SK-N-SH treated with all-trans-retinoic acid at 6 μM for 48 hours (cell line): ENCODE results near the gene CRTAP.

Source experiments
- ATAC-seq: fragments of 200-7000 bp; cut with Tn5 transposase; 3 replicates; pipeline ENCODE4 v1.9.1; 2020; ENCODE audit warnings: mild to moderate bottlenecking, moderate library complexity
- ARNTL ChIP-seq: fragments of 450-650 bp; formaldehyde crosslinking; IDR thresholded peaks from 2 replicates; pipeline ENCODE4 v1.5.0; 2020; ENCODE audit warnings: low read depth, mild to moderate bottlenecking, moderate library complexity, borderline replicate concordance
- BACH2 ChIP-seq: fragments of 250-450 bp; sonication (Bioruptor Pico); IDR thresholded peaks from 2 replicates; pipeline ENCODE4 v1.9.0; 2021; ENCODE audit warnings: mild to moderate bottlenecking, borderline replicate concordance
- CSDC2 ChIP-seq: fragments of 250-450 bp; sonication (Bioruptor Pico); IDR thresholded peaks from 2 replicates; pipeline ENCODE4 v1.5.0; 2020; ENCODE audit warnings: mild to moderate bottlenecking, moderate library complexity
- ESRRG ChIP-seq: fragments of 250-450 bp; sonication (Bioruptor Pico); IDR thresholded peaks from 2 replicates; pipeline ENCODE4 v1.6.1; 2021; ENCODE audit warnings: mild to moderate bottlenecking
- ISL1 ChIP-seq: fragments of 250-450 bp; sonication (Bioruptor Pico); IDR thresholded peaks from 2 replicates; pipeline ENCODE4 v2.1.2; 2022; ENCODE audit warnings: mild to moderate bottlenecking, moderate library complexity
- OSR1 ChIP-seq: fragments of 250-450 bp; sonication (Bioruptor Pico); IDR thresholded peaks from 2 replicates; pipeline ENCODE4 v1.8.0; 2022; ENCODE audit warnings: moderate library complexity, mild to moderate bottlenecking, inconsistent platforms
- PPARA ChIP-seq: fragments of 250-450 bp; sonication (Bioruptor Pico); IDR thresholded peaks from 2 replicates; pipeline ENCODE4 v1.5.0; 2020; ENCODE audit warnings: mild to moderate bottlenecking, borderline replicate concordance
- RARB ChIP-seq: fragments of 250-450 bp; sonication (Bioruptor Pico); IDR thresholded peaks from 2 replicates; pipeline ENCODE4 v1.8.0; 2021; ENCODE audit warnings: mild to moderate bottlenecking, moderate library complexity
- SNAI2 ChIP-seq: fragments of 250-450 bp; sonication (Bioruptor Pico); IDR thresholded peaks from 2 replicates; pipeline ENCODE4 v1.5.0; 2020; ENCODE audit warnings: mild to moderate bottlenecking, moderate library complexity
- TCF4 ChIP-seq: fragments of 250-450 bp; sonication (Bioruptor Pico); IDR thresholded peaks from 2 replicates; pipeline ENCODE4 v1.8.0; 2021; ENCODE audit warnings: mild to moderate bottlenecking, moderate library complexity, borderline replicate concordance
- TOX ChIP-seq: fragments of 250-450 bp; sonication (Bioruptor Pico); IDR thresholded peaks from 2 replicates; pipeline ENCODE4 v1.8.0; 2021; ENCODE audit warnings: mild to moderate bottlenecking, moderate library complexity, borderline replicate concordance
- ZC3H10 ChIP-seq: fragments of 250-450 bp; sonication (Bioruptor Pico); IDR thresholded peaks from 2 replicates; pipeline ENCODE4 v1.5.1; 2021; ENCODE audit warnings: mild to moderate bottlenecking, moderate library complexity
- ZFP3 ChIP-seq: fragments of 250-450 bp; sonication (Bioruptor Pico); IDR thresholded peaks from 2 replicates; pipeline ENCODE4 v1.5.0; 2020; ENCODE audit warnings: mild to moderate bottlenecking, moderate library complexity
- ZFP30 ChIP-seq: fragments of 450-650 bp; formaldehyde crosslinking; IDR thresholded peaks from 2 replicates; pipeline ENCODE4 v1.5.0; 2022; ENCODE audit warnings: mild to moderate bottlenecking, moderate library complexity
- ZNF70 ChIP-seq: fragments of 450-650 bp; formaldehyde crosslinking; IDR thresholded peaks from 2 replicates; pipeline ENCODE4 v1.5.0; 2020; ENCODE audit warnings: mild to moderate bottlenecking, moderate library complexity
- ZNF8 ChIP-seq: fragments of 450-650 bp; formaldehyde crosslinking; IDR thresholded peaks from 2 replicates; pipeline ENCODE4 v1.5.0; 2020; ENCODE audit warnings: mild to moderate bottlenecking, moderate library complexity
- TF ChIP-seq, protein P1 (sequence below): fragments of 250-450 bp; sonication (Bioruptor Pico); IDR thresholded peaks from 2 replicates; pipeline ENCODE4 v1.8.0; 2021; ENCODE audit warnings: low read depth, mild to moderate bottlenecking, moderate library complexity, borderline replicate concordance
- TF ChIP-seq, protein P2 (sequence below): fragments of 250-450 bp; sonication (Bioruptor Pico); IDR thresholded peaks from 2 replicates; pipeline ENCODE4 v1.8.0; 2020; ENCODE audit warnings: mild to moderate bottlenecking, moderate library complexity, borderline replicate concordance
- TF ChIP-seq, protein P3 (sequence below): fragments of 250-450 bp; sonication (Bioruptor Pico); IDR thresholded peaks from 2 replicates; pipeline ENCODE4 v1.5.1; 2020; ENCODE audit warnings: low read depth, mild to moderate bottlenecking, moderate library complexity
- TF ChIP-seq, protein P4 (sequence below): fragments of 250-450 bp; sonication (Bioruptor Pico); IDR thresholded peaks from 2 replicates; pipeline ENCODE4 v1.5.1; 2021; ENCODE audit warnings: mild to moderate bottlenecking, moderate library complexity

The CRTAP gene

DNA sequence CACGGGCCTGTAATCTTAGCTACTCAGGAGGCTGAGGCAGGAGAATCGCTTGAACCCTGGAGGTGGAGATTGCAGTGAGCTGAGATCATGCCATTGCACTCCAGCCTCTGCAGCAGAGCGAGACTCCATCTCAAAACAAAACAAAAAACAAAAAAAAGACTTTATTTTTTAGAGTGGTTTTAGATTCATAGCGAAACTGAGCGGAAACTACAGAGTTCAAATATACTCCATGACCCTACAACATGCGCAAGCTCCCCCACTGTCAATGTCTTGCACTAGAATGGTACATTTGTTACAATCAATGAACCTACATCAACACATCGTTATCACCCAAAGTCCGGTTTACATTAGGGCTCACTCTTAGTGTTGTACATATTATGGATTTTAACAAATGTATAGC, 2.2 kb upstream of the CRTAP start:
- no peak for ATAC-seq
- TF ChIP-seq, protein P1, sequence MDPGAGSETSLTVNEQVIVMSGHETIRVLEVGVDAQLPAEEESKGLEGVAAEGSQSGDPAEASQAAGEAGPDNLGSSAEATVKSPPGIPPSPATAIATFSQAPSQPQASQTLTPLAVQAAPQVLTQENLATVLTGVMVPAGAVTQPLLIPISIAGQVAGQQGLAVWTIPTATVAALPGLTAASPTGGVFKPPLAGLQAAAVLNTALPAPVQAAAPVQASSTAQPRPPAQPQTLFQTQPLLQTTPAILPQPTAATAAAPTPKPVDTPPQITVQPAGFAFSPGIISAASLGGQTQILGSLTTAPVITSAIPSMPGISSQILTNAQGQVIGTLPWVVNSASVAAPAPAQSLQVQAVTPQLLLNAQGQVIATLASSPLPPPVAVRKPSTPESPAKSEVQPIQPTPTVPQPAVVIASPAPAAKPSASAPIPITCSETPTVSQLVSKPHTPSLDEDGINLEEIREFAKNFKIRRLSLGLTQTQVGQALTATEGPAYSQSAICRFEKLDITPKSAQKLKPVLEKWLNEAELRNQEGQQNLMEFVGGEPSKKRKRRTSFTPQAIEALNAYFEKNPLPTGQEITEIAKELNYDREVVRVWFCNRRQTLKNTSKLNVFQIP (CRISPR knock-in tag), result no peak
- TF ChIP-seq ESRRG (CRISPR knock-in tag) (no peak), ZFP3 (CRISPR knock-in tag) (no peak), CSDC2 (CRISPR knock-in tag) (no peak), ZC3H10 (no peak), ZNF8 (CRISPR knock-in tag) (no peak), SNAI2 (no peak), PPARA (CRISPR knock-in tag) (no peak), RARB (CRISPR knock-in tag) (no peak), BACH2 (no peak)
- TF ChIP-seq, protein P2, sequence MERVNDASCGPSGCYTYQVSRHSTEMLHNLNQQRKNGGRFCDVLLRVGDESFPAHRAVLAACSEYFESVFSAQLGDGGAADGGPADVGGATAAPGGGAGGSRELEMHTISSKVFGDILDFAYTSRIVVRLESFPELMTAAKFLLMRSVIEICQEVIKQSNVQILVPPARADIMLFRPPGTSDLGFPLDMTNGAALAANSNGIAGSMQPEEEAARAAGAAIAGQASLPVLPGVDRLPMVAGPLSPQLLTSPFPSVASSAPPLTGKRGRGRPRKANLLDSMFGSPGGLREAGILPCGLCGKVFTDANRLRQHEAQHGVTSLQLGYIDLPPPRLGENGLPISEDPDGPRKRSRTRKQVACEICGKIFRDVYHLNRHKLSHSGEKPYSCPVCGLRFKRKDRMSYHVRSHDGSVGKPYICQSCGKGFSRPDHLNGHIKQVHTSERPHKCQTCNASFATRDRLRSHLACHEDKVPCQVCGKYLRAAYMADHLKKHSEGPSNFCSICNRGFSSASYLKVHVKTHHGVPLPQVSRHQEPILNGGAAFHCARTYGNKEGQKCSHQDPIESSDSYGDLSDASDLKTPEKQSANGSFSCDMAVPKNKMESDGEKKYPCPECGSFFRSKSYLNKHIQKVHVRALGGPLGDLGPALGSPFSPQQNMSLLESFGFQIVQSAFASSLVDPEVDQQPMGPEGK (CRISPR knock-in tag), result no peak

DNA sequence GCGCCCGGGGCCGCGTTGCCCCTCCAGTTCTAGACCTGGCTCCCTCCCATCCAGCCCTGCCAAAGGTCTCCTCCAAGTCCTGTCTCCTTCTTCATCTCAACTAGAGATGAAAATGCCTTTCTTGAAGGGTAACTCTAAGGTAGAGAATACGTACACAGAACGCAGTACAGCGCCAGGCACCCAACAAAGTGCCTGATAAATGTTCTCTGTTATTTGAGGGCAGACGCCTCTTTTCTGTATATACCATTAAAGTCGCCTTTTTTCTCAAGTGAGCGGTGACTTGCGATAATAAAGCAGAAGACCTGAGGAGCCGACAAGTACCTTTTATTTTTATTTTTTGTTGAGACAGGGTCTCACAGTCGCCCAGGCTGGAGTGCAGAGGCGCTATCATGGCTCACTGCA, 809 bp downstream of the CRTAP start:
- no peak for TF ChIP-seq ESRRG (CRISPR knock-in tag)
- no peak for TF ChIP-seq ZNF70 (CRISPR knock-in tag)
- no peak for ATAC-seq

DNA sequence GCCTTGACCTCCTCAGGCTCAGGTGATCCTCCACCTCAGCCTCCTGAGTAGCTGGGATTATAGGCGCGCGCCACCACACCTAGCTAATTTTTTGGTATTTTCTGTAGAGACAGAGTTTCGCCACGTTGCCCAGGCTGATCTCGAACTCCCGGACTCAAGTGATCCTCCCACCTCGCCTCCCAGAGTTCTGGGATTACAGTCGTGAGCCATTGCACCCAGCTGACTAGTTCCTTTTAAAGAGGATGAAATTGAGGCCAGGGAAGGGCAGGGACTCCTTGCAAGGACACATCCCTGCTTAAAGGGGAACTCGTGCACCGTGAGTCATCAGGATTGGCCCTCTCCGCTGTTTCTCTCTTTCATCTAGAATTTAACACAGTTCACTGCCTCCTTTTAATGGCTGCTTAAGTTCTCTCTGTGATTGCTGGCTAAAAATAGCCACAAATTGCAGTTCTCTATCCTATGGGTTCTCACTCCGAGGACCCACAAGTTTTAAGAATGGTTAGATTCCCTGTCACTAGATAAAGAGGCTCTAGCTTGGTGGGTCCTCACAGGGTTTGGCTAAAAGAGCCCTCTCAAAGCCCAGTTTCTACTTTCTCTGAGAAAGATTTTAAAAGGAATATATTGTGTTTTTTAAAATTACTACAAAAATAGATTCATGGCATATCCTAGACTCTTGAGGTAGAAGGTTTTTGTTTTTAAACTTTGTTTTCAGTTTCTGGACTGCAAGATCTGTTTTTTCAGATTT, 1.4 kb downstream of the CRTAP start:
- ATAC-seq, result peak; percentile 53
- TF ChIP-seq, protein P3, sequence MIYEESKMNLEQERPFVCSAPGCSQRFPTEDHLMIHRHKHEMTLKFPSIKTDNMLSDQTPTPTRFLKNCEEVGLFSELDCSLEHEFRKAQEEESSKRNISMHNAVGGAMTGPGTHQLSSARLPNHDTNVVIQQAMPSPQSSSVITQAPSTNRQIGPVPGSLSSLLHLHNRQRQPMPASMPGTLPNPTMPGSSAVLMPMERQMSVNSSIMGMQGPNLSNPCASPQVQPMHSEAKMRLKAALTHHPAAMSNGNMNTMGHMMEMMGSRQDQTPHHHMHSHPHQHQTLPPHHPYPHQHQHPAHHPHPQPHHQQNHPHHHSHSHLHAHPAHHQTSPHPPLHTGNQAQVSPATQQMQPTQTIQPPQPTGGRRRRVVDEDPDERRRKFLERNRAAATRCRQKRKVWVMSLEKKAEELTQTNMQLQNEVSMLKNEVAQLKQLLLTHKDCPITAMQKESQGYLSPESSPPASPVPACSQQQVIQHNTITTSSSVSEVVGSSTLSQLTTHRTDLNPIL, result no peak
- TF ChIP-seq CSDC2 (CRISPR knock-in tag) (no peak), PPARA (CRISPR knock-in tag) (no peak), RARB (CRISPR knock-in tag) (no peak), ISL1 (no peak), ZC3H10 (no peak), ARNTL (CRISPR knock-in tag) (no peak), ZNF70 (CRISPR knock-in tag) (no peak), OSR1 (no peak)
- TF ChIP-seq, protein P2 (CRISPR knock-in tag), result no peak

DNA sequence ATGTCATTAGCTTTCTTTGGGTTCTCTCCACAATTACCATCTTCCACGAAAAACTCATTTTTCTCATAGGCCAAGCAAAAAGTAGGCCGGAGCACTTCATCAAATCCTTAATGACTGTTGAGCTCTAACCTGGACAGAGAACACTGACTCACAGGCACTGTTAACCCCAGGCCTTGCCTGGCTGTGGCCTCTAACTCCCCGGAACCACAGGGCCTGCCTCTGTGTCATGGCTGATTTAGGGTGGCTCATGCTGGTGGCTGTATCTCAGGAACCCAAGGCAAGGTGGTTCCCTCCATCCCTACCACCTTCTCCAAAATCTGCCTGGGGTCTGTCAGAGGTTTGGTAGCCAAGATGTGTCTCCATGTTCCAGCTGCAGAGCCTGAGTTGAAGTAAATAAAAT, 3.6 kb downstream of the CRTAP start:
- TF ChIP-seq TCF4 (CRISPR knock-in tag) (no peak), ZFP3 (CRISPR knock-in tag) (no peak)
- TF ChIP-seq, protein P4, sequence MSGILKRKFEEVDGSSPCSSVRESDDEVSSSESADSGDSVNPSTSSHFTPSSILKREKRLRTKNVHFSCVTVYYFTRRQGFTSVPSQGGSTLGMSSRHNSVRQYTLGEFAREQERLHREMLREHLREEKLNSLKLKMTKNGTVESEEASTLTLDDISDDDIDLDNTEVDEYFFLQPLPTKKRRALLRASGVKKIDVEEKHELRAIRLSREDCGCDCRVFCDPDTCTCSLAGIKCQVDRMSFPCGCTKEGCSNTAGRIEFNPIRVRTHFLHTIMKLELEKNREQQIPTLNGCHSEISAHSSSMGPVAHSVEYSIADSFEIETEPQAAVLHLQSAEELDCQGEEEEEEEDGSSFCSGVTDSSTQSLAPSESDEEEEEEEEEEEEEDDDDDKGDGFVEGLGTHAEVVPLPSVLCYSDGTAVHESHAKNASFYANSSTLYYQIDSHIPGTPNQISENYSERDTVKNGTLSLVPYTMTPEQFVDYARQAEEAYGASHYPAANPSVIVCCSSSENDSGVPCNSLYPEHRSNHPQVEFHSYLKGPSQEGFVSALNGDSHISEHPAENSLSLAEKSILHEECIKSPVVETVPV (CRISPR knock-in tag), result no peak

DNA sequence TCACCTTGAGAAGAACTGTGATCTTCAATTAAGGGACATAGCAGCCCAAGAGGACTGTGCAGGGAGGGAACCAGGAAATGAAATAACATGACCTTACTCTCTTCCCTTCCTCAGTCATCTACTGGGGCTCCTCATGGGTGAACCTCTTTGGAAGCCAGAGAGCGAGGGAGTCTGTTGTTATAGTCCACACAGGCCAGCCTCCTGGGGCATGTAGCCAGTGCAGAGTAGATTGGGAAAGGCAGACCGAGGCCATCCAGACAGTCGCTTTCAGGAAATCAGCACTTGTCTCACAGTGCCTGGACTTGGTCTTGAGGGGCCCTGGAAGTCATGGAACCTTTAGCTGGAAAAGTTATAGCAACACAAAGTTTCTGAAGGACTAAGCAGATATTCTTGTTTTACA, 6.1 kb downstream of the CRTAP start:
- TF ChIP-seq, protein P2 (CRISPR knock-in tag), result no peak
- no peak for TF ChIP-seq ZC3H10
- no peak for TF ChIP-seq TOX (CRISPR knock-in tag)
- no peak for TF ChIP-seq ZFP30 (CRISPR knock-in tag)
- TF ChIP-seq, protein P1 (CRISPR knock-in tag), result no peak
- no peak for TF ChIP-seq OSR1
- ATAC-seq, result no peak

More for the DNA sequence above, 3.6 kb downstream of the CRTAP start:
- no peak for ATAC-seq
